SK-N-MC (cell line): ENCODE results near the gene EGFR.

Experiments
- EZH2 ChIP-seq: fragments of 200-600 bp; sonication (generic); IDR thresholded peaks from one replicate; pipeline ENCODE4 v1.6.1; 2017; ENCODE audit warnings: antibody characterized with exemption
- FOXP2 ChIP-seq: optimal IDR thresholded peaks from 2 replicates; pipeline ENCODE3; 2011; ENCODE audit warnings: mild to moderate bottlenecking, moderate library complexity; ENCODE audit not compliant: insufficient read depth; ENCODE audit errors: extremely low read length, control extremely low read depth
- POLR2AphosphoS5 ChIP-seq: IDR thresholded peaks from 2 replicates; pipeline ENCODE4 v1.6.1; 2012; ENCODE audit warnings: mild to moderate bottlenecking, low read depth, low read length, borderline replicate concordance

GRCh38 chr7:55246171-55246570, 227.4 kb downstream of the EGFR start:
- TF ChIP-seq POLR2AphosphoS5: no peak
- no peak for TF ChIP-seq EZH2
- no peak for TF ChIP-seq FOXP2
